GM18861 (cell line): ENCODE data around the gene CSF1R.

ENCODE experiments used
- ATAC-seq: cut with Tn5 transposase; IDR thresholded peaks from one replicate; pipeline ENCODE4 v1.9.1; 2021; ENCODE audit not compliant: unreplicated experiment

The CSF1R gene

GRCh38 chr5:150121448-150122157, 35.2 kb upstream of the CSF1R start:
- no peak for ATAC-seq

DNA sequence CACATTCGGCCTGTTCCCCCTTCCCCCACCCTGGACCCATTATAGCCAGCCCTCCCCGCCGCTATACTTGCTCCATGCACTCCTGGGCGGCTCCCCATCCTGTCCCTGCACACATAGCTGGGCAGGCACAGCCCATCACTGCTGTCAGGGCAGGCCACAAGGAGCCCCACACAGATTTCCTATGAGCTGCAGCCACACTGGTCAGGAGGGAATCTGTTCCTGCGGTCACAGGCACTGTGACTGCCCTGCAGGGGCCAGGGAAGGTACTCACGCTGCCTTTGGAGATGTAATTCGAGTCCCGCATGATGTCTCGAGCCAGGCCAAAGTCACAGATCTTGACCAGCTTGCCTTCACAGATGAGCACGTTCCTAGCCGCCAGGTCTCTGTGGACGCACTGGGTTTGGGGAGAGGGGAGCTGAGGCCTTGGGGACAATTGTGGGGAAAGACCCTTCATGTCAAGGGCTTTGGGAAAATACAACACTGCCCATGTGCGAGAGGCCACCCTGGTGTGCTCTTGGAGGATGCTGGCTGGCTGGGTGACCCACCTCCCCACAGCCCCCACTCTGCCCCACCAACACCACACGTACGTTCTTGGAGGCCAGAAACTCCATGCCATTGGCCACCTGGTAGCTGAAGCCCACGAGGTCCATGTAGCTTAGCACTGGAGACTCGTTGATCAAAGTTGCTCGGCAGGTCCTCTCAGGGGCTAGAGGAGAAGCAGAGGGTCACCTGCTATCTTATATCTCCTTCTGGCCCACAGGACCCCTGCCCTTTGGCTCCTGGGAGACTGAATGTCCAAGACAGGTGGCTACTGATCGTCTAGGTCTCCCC, 34.5 kb upstream of the CSF1R start:
- ATAC-seq = no peak

DNA sequence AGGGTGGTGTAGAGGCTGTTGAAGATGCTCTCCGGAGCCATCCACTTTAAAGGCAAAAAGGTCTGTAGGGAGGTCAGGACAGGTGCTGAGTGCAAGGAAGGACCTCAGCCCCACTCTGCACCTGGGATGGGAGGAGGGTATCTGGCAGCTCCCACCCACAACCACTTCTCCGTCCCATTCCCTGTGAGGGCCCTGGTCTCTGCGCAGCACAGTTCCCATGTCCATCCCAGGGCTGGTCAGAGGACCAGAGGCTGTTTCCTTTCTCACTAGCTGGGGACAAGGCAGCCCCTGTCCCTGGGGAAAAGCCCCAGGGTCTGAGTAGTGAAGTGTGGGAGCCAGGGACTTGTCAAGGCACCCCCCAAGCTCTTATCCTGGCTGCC, 33.7 kb upstream of the CSF1R start:
- no peak for ATAC-seq

GRCh38 chr5:150119421-150120061, 33.2 kb upstream of the CSF1R start:
- no peak for ATAC-seq

- no peak for ATAC-seq
These were observed 32.3 kb upstream of the CSF1R start for GRCh38 chr5:150118561-150119229.

DNA sequence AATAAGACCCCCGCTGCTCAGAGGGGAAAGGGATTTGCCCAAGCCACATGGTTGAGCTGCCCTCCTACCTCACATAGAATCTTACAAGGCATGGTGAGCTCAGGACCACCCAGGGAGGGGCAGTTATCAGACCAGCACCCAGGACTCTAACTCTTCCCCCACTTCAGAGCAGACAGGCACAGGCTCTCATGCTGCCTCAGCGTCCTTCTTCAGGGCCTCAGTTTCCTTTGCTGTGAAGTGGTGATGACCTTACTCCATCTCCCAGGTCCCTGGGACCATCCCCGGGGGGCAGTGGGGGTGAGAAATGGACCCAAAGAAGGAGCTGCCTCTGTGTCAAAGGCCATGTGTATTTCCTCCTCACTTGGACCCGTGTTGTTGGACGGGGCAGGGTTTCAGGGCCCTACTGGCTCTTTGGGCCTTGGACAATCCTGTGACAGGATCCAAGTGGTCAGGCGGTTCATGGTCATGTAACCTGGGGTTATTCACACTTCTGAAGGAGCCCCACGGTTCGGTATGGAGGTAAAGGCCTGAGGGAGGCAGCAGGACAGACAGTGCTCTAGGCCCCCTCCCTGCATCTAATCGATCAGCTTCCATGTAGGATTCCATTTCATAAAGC, 31.7 kb upstream of the CSF1R start:
- no peak for ATAC-seq

DNA sequence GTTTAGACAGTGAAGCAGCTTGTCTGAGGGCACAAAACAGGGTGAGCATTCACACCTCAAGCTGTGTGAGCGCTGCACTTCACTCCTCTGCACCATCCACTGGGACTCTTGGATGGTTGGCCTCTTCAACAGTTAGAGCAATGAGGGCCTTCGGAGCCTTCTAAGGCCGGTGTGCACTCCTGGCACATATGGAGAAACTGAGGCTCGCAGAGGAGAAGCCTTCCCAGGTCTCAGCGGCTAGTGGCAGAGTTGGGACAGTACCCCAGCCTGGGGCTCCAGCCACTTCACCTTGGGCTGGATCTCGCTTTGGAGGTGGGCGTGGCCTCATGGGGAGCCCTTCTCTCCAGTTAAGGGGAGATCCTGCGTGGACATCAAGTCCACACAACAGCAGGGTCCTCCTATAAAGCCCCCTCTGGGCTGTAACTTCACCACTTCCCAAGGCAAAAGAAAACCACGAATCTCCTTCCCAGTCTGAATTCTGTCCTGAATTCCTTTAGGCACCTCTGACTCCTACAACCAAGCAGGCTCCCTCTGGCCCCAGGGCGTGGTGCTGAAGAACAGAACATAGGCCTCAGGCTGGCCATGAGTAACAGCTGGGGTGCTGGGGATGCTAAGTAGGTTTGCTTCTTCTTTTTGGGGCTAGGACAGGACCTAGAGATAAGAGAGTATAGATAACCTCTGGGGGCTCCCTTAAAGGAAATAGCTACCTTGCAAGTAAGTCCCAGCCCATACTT, 30.5 kb upstream of the CSF1R start:
- no peak for ATAC-seq

- no peak for ATAC-seq
These were observed 28.5 kb upstream of the CSF1R start for GRCh38 chr5:150114773-150115408.

GRCh38 chr5:150114102-150114641, 27.8 kb upstream of the CSF1R start:
- no peak for ATAC-seq

GRCh38 chr5:150113047-150113744, 26.8 kb upstream of the CSF1R start:
- ATAC-seq = no peak

DNA sequence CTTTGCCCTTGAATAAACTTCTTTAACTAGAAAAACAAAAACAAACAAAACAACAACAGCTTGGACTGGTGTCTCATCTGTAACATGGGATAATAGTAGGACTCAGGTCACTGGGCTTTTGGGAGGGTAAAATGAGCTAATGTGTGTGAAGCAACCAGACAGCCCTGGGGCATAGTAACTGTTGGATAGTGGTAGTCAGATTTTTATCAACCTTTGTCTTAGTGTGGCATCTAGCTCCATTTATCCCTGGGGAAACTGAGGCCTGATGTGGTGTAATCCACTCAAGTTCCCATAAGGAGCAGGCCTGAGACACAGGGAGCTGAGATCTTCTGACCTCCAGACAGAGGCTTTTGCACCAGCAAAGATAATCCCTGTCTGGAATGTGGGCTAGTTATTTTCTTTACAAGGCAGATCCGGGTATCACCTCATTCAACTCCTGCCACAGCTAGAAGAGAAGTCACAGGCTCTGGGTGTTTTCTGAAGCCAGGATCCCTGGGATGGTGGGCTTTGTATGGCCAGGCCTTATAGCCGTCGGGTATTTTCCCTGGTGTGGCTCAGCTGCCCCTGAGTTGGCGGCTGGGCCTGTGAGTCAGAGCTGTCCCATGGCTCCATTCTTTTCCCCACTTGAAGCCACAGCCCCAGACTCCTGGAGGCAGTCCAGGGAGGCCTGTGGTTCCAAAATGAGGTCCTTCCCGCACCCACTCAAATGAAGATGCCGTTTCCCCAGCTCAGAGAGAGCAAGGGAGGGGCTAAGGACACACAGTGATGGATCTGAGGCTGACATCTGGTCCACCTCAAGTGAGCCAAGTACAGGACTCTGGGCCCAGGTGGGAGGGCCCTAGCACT, 26.1 kb upstream of the CSF1R start:
- no peak for ATAC-seq

DNA sequence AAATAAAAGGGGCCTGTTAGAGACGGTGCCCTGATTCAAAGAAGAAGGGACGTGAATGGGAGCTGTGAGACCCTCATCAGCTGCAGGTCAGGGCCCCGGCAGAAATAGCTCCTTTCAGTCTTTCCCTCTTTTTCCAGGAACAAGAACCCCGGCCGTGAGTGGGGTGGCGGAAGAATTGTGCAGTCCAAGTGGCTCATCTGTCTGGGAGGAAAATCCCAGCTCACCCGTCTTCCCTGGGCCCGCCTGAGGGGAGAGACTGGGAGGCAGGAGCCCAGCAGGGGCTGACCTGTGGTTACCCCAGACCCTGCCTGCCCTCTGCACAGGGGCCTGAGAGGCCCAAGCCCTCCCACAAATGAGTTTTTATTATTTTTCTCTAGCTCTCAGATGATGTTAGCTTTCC, 24.8 kb upstream of the CSF1R start:
- ATAC-seq = no peak

DNA sequence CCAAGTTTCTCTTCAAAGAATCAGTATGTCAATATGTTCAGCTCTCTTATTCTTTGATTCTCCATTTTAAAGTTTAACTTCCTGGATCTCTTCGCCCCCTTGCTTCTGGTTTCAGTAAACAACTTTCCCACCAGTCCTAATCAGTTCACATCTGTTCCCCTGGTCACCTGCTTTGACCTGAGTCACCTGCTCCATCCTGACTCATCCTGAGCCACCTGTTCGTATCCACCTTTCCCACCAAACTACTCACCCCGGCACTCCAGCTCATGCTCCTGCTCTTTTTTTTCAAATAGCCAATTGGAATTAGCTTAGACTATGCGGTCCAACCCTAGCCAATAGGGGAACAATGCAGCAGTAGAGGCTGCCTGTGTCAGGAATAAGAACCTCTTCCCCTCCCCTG, 23.6 kb upstream of the CSF1R start:
- no peak for ATAC-seq

GRCh38 chr5:150108711-150109514, 22.6 kb upstream of the CSF1R start:
- ATAC-seq = no peak

DNA sequence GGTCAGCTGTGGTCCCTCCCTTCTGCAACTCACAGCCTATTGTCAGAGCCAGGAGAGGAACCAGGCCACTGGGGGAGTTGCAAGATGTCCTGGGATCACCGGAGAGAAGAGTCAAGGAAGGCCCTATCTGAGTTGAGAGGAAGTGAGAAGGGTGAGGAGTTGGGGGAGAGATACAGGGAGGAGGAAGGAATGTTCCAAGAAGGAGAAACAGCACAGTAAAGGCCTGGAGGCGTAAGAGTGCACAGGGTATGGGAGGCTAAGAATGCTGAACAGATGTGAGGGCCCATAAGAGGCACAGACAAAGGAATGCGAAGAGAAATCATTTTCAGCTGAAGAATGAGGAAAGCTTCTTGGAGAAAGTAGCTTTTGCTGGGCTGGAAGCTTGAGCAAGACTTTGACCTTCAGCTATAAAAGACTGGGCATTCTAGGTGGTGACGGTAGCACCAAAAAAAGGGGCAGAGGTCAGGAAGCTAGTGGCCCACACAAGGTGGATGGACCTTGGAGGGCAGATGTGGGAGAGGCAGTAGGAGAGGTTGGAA, 21.6 kb upstream of the CSF1R start:
- no peak for ATAC-seq

DNA sequence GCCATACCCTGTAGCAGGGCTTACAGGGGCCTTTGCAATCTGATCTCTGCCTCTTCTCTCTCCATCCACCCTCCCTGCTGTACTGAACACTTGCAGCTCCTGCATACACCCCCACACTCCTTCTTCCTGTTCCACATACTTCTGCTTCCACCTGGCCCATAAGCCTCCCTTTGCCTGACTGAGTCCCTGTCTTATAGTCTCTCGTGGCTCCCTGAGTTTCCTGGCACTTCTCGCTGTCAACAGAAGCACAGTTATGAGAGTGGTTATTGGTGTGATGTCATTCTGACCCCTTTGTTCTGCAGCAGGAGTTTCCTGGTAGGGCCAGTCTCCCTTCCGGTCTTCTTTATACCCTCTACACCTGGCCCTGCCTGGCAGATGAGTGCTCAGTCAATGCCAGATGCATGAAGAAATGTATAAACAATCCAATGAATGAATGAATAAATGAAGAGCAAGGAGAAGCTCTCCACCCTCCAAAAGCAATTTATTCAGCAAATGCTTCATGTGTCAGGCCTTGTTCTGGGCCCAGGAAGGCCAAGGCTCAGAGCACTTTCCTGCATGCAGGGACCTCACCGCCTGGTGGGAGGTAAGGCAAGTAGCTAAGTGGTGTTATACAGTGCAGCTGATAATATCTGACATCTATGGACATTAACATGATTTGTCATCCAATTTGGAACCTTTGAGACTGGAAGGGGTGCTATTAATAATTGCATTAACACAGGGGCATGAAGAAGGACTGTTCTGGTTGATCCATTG, 20.5 kb upstream of the CSF1R start:
- no peak for ATAC-seq
